KOPT-K1 (cell line): Measurements from ENCODE around the gene GPR183.

Experiments used
- H3K27ac ChIP-seq: fragments of 200-600 bp; sonication (generic); 2 replicates; pipeline ENCODE4 v1.5.1; 2016; ENCODE audit warnings: antibody characterized with exemption, mild to moderate bottlenecking, low read depth, low read length; ENCODE audit not compliant: poor library complexity, severe bottlenecking
- H3K36me3 ChIP-seq: fragments of 200-600 bp; sonication (generic); 2 replicates; pipeline ENCODE4 v1.5.1; 2017; ENCODE audit warnings: antibody characterized with exemption, mild to moderate bottlenecking, low read length, moderate library complexity; ENCODE audit not compliant: insufficient read depth
- H3K9me3 ChIP-seq: fragments of 200-600 bp; sonication (generic); 2 replicates; pipeline ENCODE4 v1.5.1; 2017; ENCODE audit warnings: antibody characterized with exemption, low read length, mild to moderate bottlenecking; ENCODE audit not compliant: insufficient read depth, poor library complexity, severe bottlenecking

GPR183 gene

GRCh38 chr13:99344610-99345208 is 37.5 kb upstream of the GPR183 start:
- H3K27ac ChIP-seq: no peak overlapping the region
- no peaks in the 10 kb centered on the region for H3K9me3 ChIP-seq
- H3K36me3 ChIP-seq: peaks cover 93% of the 10 kb centered on the region

GRCh38 chr13:99342723-99343315 is 35.6 kb upstream of the GPR183 start:
- Histone ChIP-seq H3K36me3 (peaks cover 84% of the 10 kb centered on the region), H3K9me3 (no peaks in the 10 kb centered on the region), H3K27ac (no peak overlapping the region)

GRCh38 chr13:99341969-99342722 is 34.9 kb upstream of the GPR183 start:
- H3K27ac ChIP-seq: no peak overlapping the region
- H3K36me3 ChIP-seq: peaks cover 80% of the 10 kb centered on the region
- H3K9me3 ChIP-seq: no peaks in the 10 kb centered on the region

GRCh38 chr13:99340638-99341037 is 33.4 kb upstream of the GPR183 start:
- peaks cover 77% of the 10 kb centered on the region for H3K36me3 ChIP-seq
- H3K9me3 ChIP-seq: no peaks in the 10 kb centered on the region
- H3K27ac ChIP-seq: no peak overlapping the region

GRCh38 chr13:99339736-99340397 is 32.7 kb upstream of the GPR183 start:
- no peak overlapping the region for H3K27ac ChIP-seq
- H3K9me3 ChIP-seq: no peaks in the 10 kb centered on the region
- peaks cover 73% of the 10 kb centered on the region for H3K36me3 ChIP-seq

GRCh38 chr13:99339230-99339721 is 32.1 kb upstream of the GPR183 start:
- H3K9me3 ChIP-seq: no peaks in the 10 kb centered on the region
- peaks cover 67% of the 10 kb centered on the region for H3K36me3 ChIP-seq
- no peak overlapping the region for H3K27ac ChIP-seq

- H3K9me3 ChIP-seq: no peaks in the 10 kb centered on the region
- H3K27ac ChIP-seq: no peak overlapping the region
- H3K36me3 ChIP-seq: peaks cover 35% of the 10 kb centered on the region
Measured at GRCh38 chr13:99335603-99336002, 28.4 kb upstream of the GPR183 start.

GRCh38 chr13:99335087-99335486 is 27.9 kb upstream of the GPR183 start:
- H3K27ac ChIP-seq: no peak overlapping the region
- H3K36me3 ChIP-seq: peaks cover 30% of the 10 kb centered on the region
- H3K9me3 ChIP-seq: no peaks in the 10 kb centered on the region

- Histone ChIP-seq H3K36me3 (peaks cover 36% of the 10 kb centered on the region), H3K27ac (no peak overlapping the region), H3K9me3 (no peaks in the 10 kb centered on the region)
Measured at GRCh38 chr13:99334221-99334620, 27.0 kb upstream of the GPR183 start.

GRCh38 chr13:99332456-99332855 is 25.3 kb upstream of the GPR183 start:
- Histone ChIP-seq H3K36me3 (peaks cover 35% of the 10 kb centered on the region), H3K9me3 (no peaks in the 10 kb centered on the region), H3K27ac (no peak overlapping the region)

GRCh38 chr13:99331881-99332293 is 24.7 kb upstream of the GPR183 start:
- H3K27ac ChIP-seq: no peak overlapping the region
- peaks cover 34% of the 10 kb centered on the region for H3K36me3 ChIP-seq
- H3K9me3 ChIP-seq: no peaks in the 10 kb centered on the region

- no peaks in the 10 kb centered on the region for H3K9me3 ChIP-seq
- peaks cover 26% of the 10 kb centered on the region for H3K36me3 ChIP-seq
- no peak overlapping the region for H3K27ac ChIP-seq
Measured at GRCh38 chr13:99330942-99331341, 23.7 kb upstream of the GPR183 start.

- H3K27ac ChIP-seq: no peak overlapping the region
- H3K9me3 ChIP-seq: no peaks in the 10 kb centered on the region
- peaks cover 21% of the 10 kb centered on the region for H3K36me3 ChIP-seq
Measured at GRCh38 chr13:99329477-99329876, 22.3 kb upstream of the GPR183 start.

GRCh38 chr13:99327761-99328160 is 20.6 kb upstream of the GPR183 start:
- H3K27ac ChIP-seq: no peak overlapping the region
- H3K36me3 ChIP-seq: peaks cover 31% of the 10 kb centered on the region
- no peaks in the 10 kb centered on the region for H3K9me3 ChIP-seq

GRCh38 chr13:99327126-99327525 is 19.9 kb upstream of the GPR183 start:
- peaks cover 33% of the 10 kb centered on the region for H3K36me3 ChIP-seq
- H3K27ac ChIP-seq: no peak overlapping the region
- no peaks in the 10 kb centered on the region for H3K9me3 ChIP-seq
